Ascending aorta (tissue), 2 donors: ENCODE results near the gene CAMK2D. TPM values are rescaled to one million over a fixed set of nuclear protein-coding genes. Genes with fewer than 3 reads are reported as not detected.

Experiments used
- DNase-seq, 2 donors: peaks; one replicate each; pipeline ENCODE4 v3.0.0-alpha.2; 2019; ENCODE audit warnings: low spot score in 2 of 2
- H3K27ac ChIP-seq, 2 donors: fragments of 200-600 bp; sonication (generic); one replicate each; pipeline ENCODE4 v1.5.1; 2016 to 2017; ENCODE audit warnings: mild to moderate bottlenecking in 1 of 2
- H3K27me3 ChIP-seq: fragments of 200-600 bp; sonication (generic); one replicate; pipeline ENCODE4 v1.5.1; 2017
- H3K36me3 ChIP-seq, 2 donors: fragments of 200-600 bp; sonication (generic); one replicate each; pipeline ENCODE4 v1.5.1; 2016
- H3K4me1 ChIP-seq, 2 donors: fragments of 200-600 bp; sonication (generic); one replicate each; pipeline ENCODE4 v1.5.1; 2016 to 2017; ENCODE audit warnings: mild to moderate bottlenecking in 1 of 2
- H3K4me3 ChIP-seq, 2 donors: fragments of 200-600 bp; sonication (generic); one replicate each; pipeline ENCODE4 v1.5.1; 2016 to 2017; ENCODE audit warnings: mild to moderate bottlenecking in 1 of 2
- H3K9me3 ChIP-seq, 2 donors: fragments of 200-600 bp; sonication (generic); one replicate each; pipeline ENCODE4 v1.5.1; 2016
- intact Hi-C: fragments of 100-400 bp; cut with DNase I; formaldehyde crosslinking; loops from one replicate; pipeline ENCODE4 v1.15.1; 2023
- total RNA-seq: library from RNA; depleted of rRNA; stranded (reverse); fragments of >200 nt; gene quantifications from one replicate; pipeline ENCODE4 v1.1.0, GENCODE V29; 2016
- TF ChIP-seq, protein P1 (sequence below), 3 experiments: fragments of 200-600 bp in 2 of 3; fragments of 450-650 bp in 1 of 3; sonication (generic) in 2 of 3; IDR thresholded peaks; one replicate each; pipeline ENCODE4 v1.5.1; 2016 to 2019; ENCODE audit warnings: antibody characterized with exemption in 3 of 3, mild to moderate bottlenecking in 1 of 3, moderate library complexity in 1 of 3

CAMK2D gene
- total RNA-seq, 1 donor from 2014 or later = 23.8 TPM

DNA sequence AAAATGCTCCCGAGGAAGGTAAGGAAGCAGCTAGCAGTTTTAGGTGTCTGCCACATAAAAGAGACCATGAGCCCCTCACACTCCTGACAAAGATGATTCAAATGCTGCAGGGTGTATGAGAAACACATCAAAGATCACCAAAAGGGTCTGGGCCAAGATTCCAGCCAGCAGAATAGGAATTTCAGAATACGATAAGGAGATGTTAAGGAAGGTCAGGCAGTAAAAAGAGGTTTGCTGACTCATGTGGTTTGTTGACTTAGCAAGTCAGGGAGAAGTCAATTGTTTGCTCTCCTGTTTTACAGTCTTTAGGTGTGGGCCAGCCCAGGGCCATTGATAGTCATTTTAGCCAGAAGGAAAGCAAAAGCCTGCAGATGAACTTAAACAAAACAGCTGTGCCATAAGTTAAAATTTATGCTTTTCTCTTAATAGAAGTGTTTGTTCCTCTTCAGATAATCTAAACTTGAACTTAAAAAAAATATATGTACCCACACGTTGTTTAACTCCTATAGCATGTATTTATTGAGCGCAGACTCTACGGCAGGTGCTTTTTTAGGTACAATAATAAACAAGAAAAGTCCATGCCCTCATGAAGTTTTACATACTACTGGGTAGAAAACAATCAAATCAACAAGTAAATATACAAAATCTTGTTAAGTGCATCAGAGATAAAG lies 115.6 kb downstream of the CAMK2D start:
- H3K27ac ChIP-seq = no peak overlapping the region
- H3K4me1 ChIP-seq = peaks cover 6 to 21% of the 10 kb centered on the region in 2 donors
- H3K36me3 ChIP-seq = no peaks in the 10 kb centered on the region
- no peaks in the 10 kb centered on the region for H3K9me3 ChIP-seq
- H3K27me3 ChIP-seq = no peaks in the 10 kb centered on the region
- DNase-seq = no peak
- no peak overlapping the region for H3K4me3 ChIP-seq
- intact Hi-C loops = no loop called here
- TF ChIP-seq, protein P1, sequence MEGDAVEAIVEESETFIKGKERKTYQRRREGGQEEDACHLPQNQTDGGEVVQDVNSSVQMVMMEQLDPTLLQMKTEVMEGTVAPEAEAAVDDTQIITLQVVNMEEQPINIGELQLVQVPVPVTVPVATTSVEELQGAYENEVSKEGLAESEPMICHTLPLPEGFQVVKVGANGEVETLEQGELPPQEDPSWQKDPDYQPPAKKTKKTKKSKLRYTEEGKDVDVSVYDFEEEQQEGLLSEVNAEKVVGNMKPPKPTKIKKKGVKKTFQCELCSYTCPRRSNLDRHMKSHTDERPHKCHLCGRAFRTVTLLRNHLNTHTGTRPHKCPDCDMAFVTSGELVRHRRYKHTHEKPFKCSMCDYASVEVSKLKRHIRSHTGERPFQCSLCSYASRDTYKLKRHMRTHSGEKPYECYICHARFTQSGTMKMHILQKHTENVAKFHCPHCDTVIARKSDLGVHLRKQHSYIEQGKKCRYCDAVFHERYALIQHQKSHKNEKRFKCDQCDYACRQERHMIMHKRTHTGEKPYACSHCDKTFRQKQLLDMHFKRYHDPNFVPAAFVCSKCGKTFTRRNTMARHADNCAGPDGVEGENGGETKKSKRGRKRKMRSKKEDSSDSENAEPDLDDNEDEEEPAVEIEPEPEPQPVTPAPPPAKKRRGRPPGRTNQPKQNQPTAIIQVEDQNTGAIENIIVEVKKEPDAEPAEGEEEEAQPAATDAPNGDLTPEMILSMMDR (IDR thresholded peaks at IDR 0.05) = no peak

DNA sequence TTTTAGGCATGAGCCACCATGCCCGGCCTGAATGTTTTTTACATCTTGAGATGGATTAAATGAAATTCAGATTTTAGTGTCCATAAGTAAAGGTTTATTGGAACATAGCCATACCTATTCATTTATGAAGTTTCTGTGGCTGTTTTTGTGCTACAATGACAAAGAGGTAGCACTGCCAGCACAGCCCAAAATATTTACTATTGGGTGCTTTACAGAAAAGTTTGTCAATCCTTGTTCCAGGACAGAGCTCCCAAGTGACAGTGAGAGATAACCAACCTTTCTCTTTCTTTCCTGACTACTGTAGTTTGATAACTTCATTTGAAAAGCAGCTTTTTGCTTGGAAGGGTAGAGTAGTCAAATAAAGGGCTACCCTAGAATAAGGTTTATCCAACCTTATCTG lies 116.2 kb downstream of the CAMK2D start:
- TF ChIP-seq, protein P1 (IDR thresholded peaks at IDR 0.05) = no peak
- peaks cover 6 to 24% of the 10 kb centered on the region in 2 donors for H3K4me1 ChIP-seq
- intact Hi-C loops = no loop called here
- no peaks in the 10 kb centered on the region for H3K9me3 ChIP-seq
- H3K27ac ChIP-seq = no peak overlapping the region
- H3K4me3 ChIP-seq = no peak overlapping the region
- H3K27me3 ChIP-seq = no peaks in the 10 kb centered on the region
- no peak for DNase-seq
- no peaks in the 10 kb centered on the region for H3K36me3 ChIP-seq

DNA sequence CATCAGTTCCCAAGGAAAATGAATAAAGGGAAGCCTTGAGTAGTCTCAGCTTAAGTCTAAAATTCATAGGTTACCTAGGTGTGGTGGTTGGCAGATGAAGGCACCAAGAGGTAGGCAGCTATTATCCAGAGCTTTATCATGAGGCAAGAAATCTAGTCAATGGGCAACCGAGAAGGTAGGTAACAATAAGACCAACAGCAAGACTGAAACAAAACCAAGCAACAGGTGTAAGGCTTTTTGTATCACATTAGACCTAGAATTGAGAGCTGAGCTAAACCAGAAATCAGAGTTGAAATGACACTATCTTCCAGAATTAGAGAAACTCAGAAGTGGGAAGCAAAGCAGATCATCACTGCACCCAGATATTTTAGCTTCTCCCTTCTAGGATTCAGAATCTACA lies 117.1 kb downstream of the CAMK2D start:
- TF ChIP-seq, protein P1 (IDR thresholded peaks at IDR 0.05) = no peak
- DNase-seq = no peak
- Histone ChIP-seq H3K4me1 (peaks cover 6 to 31% of the 10 kb centered on the region in 2 donors), H3K27me3 (no peaks in the 10 kb centered on the region), H3K9me3 (no peaks in the 10 kb centered on the region), H3K36me3 (no peaks in the 10 kb centered on the region), H3K4me3 (no peak overlapping the region), H3K27ac (no peak overlapping the region)
- intact Hi-C loops = no loop called here

DNA sequence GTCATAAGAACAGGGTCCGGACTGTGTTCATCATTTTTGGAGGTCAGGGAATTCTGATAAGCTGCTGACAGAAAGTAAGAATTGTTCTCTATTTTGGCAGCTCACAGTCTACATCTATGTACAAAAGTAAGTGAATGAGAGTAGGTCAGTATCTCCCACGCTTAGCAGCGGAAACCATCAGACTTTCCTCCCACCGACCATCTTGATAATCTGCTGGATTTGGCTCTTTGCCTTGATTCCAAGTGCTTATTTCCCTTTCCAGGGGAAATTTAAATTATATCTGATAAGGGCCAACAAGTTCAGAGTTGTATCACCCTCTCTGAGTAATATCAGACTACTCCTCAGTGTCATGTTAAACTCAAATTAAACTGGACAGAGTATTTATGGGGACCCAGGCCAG lies 118.0 kb downstream of the CAMK2D start:
- Histone ChIP-seq H3K36me3 (no peaks in the 10 kb centered on the region), H3K27me3 (no peaks in the 10 kb centered on the region), H3K4me3 (no peak overlapping the region), H3K9me3 (no peaks in the 10 kb centered on the region), H3K4me1 (peaks cover 6 to 36% of the 10 kb centered on the region in 2 donors), H3K27ac (no peak overlapping the region)
- TF ChIP-seq, protein P1 (IDR thresholded peaks at IDR 0.05) = no peak
- intact Hi-C loops = no loop called here
- DNase-seq = no peak

DNA sequence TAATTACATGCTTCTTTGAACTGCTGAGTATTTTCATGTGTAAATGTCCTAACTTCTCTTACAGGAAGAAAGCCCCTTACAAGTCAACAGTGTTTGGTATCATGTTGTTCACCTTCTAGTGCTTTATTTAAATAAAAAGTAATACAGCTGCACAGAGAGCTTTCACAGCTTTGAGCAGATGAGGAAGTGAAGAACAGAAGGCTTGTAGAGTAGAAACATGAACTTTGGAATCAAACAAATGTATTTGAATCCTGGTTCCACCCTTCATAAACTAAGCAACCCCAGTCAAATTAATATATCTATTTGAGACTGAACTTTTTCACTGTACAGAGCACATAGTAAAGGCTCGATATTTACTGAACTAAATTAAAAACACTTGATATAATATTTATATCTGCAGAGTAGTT lies 120.5 kb downstream of the CAMK2D start:
- Histone ChIP-seq H3K27ac (peak overlapping the region in 1 of 2 donors; percentile 7), H3K27me3 (no peaks in the 10 kb centered on the region), H3K36me3 (no peaks in the 10 kb centered on the region), H3K9me3 (no peaks in the 10 kb centered on the region), H3K4me3 (no peak overlapping the region), H3K4me1 (peaks cover 6 to 50% of the 10 kb centered on the region in 2 donors)
- intact Hi-C loops = no loop called here
- no peak for DNase-seq
- TF ChIP-seq, protein P1 (IDR thresholded peaks at IDR 0.05) = no peak
